Activated T-cell treated with anti-CD3 and anti-CD28 coated beads, Interleukin-2, amount 50 U/mL, for 48 hours (primary cell): ENCODE measurements around the gene TPST2.
A peak's percentile ranks its signal among the peaks of the same experiment; 100 is the strongest.

Experiments used
- DNase-seq, 2 experiments: peaks; one replicate each; pipeline ENCODE4 v3.0.0-alpha.2; 2020

TPST2 gene

GRCh38 chr22:26610072-26610958 lies 20.4 kb upstream of the TPST2 start:
- peak; percentile 58 to 64 for DNase-seq

- DNase-seq: no peak
These were observed 19.4 kb upstream of the TPST2 start for GRCh38 chr22:26609287-26609686.

GRCh38 chr22:26608129-26608528 lies 18.2 kb upstream of the TPST2 start:
- no peak for DNase-seq

GRCh38 chr22:26606611-26607010 lies 16.7 kb upstream of the TPST2 start:
- DNase-seq: no peak

GRCh38 chr22:26604368-26604767 lies 14.4 kb upstream of the TPST2 start:
- no peak for DNase-seq

GRCh38 chr22:26602127-26602526 lies 12.2 kb upstream of the TPST2 start:
- DNase-seq: no peak

- no peak for DNase-seq
These were observed 11.8 kb upstream of the TPST2 start for GRCh38 chr22:26601726-26602125.

GRCh38 chr22:26599505-26599904 lies 9.6 kb upstream of the TPST2 start:
- DNase-seq: no peak

- DNase-seq: no peak
These were observed 7.5 kb upstream of the TPST2 start for GRCh38 chr22:26597480-26597879.

GRCh38 chr22:26597026-26597425 lies 7.1 kb upstream of the TPST2 start:
- peak; percentile 25 to 36 for DNase-seq

GRCh38 chr22:26593763-26594162 lies 3.8 kb upstream of the TPST2 start:
- DNase-seq: no peak

GRCh38 chr22:26592421-26592891 lies 2.5 kb upstream of the TPST2 start:
- peak; percentile 55 to 59 for DNase-seq

- DNase-seq: peak; percentile 58 to 65
These were observed 526 bp downstream of the TPST2 start for GRCh38 chr22:26589367-26589844.

GRCh38 chr22:26588729-26589366 lies 1.1 kb downstream of the TPST2 start:
- peak in 1 of 2 experiments; percentile 34 for DNase-seq

- DNase-seq: no peak
These were observed 1.8 kb downstream of the TPST2 start for GRCh38 chr22:26587991-26588613.

- DNase-seq: peak in 1 of 2 experiments; percentile 29
These were observed 3.2 kb downstream of the TPST2 start for GRCh38 chr22:26586556-26587325.

GRCh38 chr22:26585104-26585790 lies 4.7 kb downstream of the TPST2 start:
- no peak for DNase-seq

GRCh38 chr22:26584010-26584409 lies 5.9 kb downstream of the TPST2 start:
- DNase-seq: no peak

GRCh38 chr22:26581633-26582168 lies 8.2 kb downstream of the TPST2 start:
- no peak for DNase-seq

- DNase-seq: no peak
These were observed 8.9 kb downstream of the TPST2 start for GRCh38 chr22:26581026-26581425.

GRCh38 chr22:26580240-26580962 lies 9.5 kb downstream of the TPST2 start:
- no peak for DNase-seq
